OCI-LY7 (cell line): ENCODE measurements around the gene SDC3.

ENCODE experiments used
- CTCF ChIP-seq: fragments of 200-600 bp; sonication (generic); conservative IDR thresholded peaks from 2 replicates; pipeline ENCODE4 v1.5.1; 2014; ENCODE audit warnings: mild to moderate bottlenecking, antibody characterized with exemption, low read length, moderate library complexity, mixed read lengths
- EZH2phosphoT487 ChIP-seq: fragments of 200-600 bp; sonication (generic); IDR thresholded peaks from 2 replicates; pipeline ENCODE4 v1.6.1; 2018; ENCODE audit warnings: low read depth, borderline replicate concordance, mild to moderate bottlenecking, mixed run types, antibody characterized with exemption, low read length, moderate library complexity, mixed read lengths

GRCh38 chr1:30823969-30824735 lies 84.4 kb downstream of the SDC3 start:
- TF ChIP-seq CTCF (no peak), EZH2phosphoT487 (no peak)
